Neuronal stem cell (in vitro differentiated cells): Measurements from ENCODE around the gene KPNA3.

Source experiments
- DNase-seq: peaks from one replicate; pipeline ENCODE4 v3.0.0-alpha.2; 2013; ENCODE audit warnings: low spot score
- H2AFZ ChIP-seq: one replicate; pipeline ENCODE4 v1.6.1; 2013; ENCODE audit warnings: mild to moderate bottlenecking, low read length, inconsistent platforms
- H2AK5ac ChIP-seq: 2 replicates; pipeline ENCODE4 v1.6.1; 2013; ENCODE audit warnings: low read depth, mild to moderate bottlenecking, inconsistent platforms, low read length, moderate library complexity, mixed read lengths
- H2BK120ac ChIP-seq: 2 replicates; pipeline ENCODE4 v1.6.1; 2013; ENCODE audit warnings: low read depth, mild to moderate bottlenecking, inconsistent platforms, low read length, moderate library complexity, mixed read lengths
- H2BK12ac ChIP-seq: one replicate; pipeline ENCODE4 v1.6.1; 2013; ENCODE audit warnings: low read length, inconsistent platforms
- H2BK15ac ChIP-seq: 2 replicates; pipeline ENCODE4 v1.6.1; 2013; ENCODE audit warnings: mild to moderate bottlenecking, low read length, inconsistent platforms, mixed read lengths
- H2BK5ac ChIP-seq: one replicate; pipeline ENCODE4 v1.6.1; 2013; ENCODE audit warnings: inconsistent platforms, mild to moderate bottlenecking, low read length, moderate library complexity
- H3K14ac ChIP-seq: one replicate; pipeline ENCODE4 v1.6.1; 2013; ENCODE audit warnings: low read length, inconsistent platforms
- H3K18ac ChIP-seq: 2 replicates; pipeline ENCODE4 v1.6.1; 2013; ENCODE audit warnings: low read length, inconsistent platforms
- H3K23ac ChIP-seq: 2 replicates; pipeline ENCODE4 v1.6.1; 2013; ENCODE audit warnings: low read depth, mild to moderate bottlenecking, mixed read lengths, low read length, inconsistent platforms; ENCODE audit not compliant: poor library complexity
- H3K27ac ChIP-seq: replicated peaks from 3 replicates; pipeline ENCODE4 v1.5.1; 2013; ENCODE audit warnings: low read length, inconsistent platforms
- H3K27me3 ChIP-seq, 3 experiments: 2 replicates each; pipeline ENCODE4 v1.6.1; 2013; ENCODE audit warnings: low read length in 3 of 3, mild to moderate bottlenecking in 2 of 3, inconsistent platforms in 1 of 3, low read depth in 1 of 3, mixed read lengths in 1 of 3, moderate library complexity in 1 of 3; ENCODE audit not compliant: control insufficient read depth in 3 of 3, insufficient read depth in 3 of 3
- H3K36me3 ChIP-seq, 2 donors: replicated peaks in 1 of 2; 2 replicates each; pipeline ENCODE4 v1.6.1; 2013; ENCODE audit warnings: low read length in 2 of 2; ENCODE audit not compliant: control insufficient read depth in 2 of 2, insufficient read depth in 2 of 2
- H3K4ac ChIP-seq: 2 replicates; pipeline ENCODE4 v1.6.1; 2013; ENCODE audit warnings: inconsistent platforms, mild to moderate bottlenecking, low read length, moderate library complexity
- H3K4me1 ChIP-seq, 2 donors: 1 replicate in 1 of 2; 2 replicates in 1 of 2; pipeline ENCODE4 v1.6.1; 2013; ENCODE audit warnings: low read length in 2 of 2, low read depth in 1 of 2; ENCODE audit not compliant: control insufficient read depth in 2 of 2, insufficient read depth in 1 of 2
- H3K4me2 ChIP-seq: one replicate; pipeline ENCODE4 v1.6.1; 2013; ENCODE audit warnings: mild to moderate bottlenecking, low read length, inconsistent platforms; ENCODE audit not compliant: insufficient read depth, poor library complexity, severe bottlenecking
- H3K4me3 ChIP-seq, 2 donors: 2 replicates each; pipeline ENCODE4 v1.5.1; 2013; ENCODE audit warnings: low read length in 2 of 2, mild to moderate bottlenecking in 2 of 2, inconsistent platforms in 1 of 2, moderate library complexity in 1 of 2
- H3K79me1 ChIP-seq: one replicate; pipeline ENCODE4 v1.6.1; 2013; ENCODE audit warnings: low read depth, mild to moderate bottlenecking, inconsistent platforms, low read length, moderate library complexity
- H3K9ac ChIP-seq: one replicate; pipeline ENCODE4 v1.6.1; 2013; ENCODE audit warnings: mild to moderate bottlenecking, low read depth, low read length, inconsistent platforms; ENCODE audit not compliant: poor library complexity
- H3K9me3 ChIP-seq, 2 donors: replicated peaks in 1 of 2; 2 replicates each; pipeline versions ENCODE3 to v1.6.1; 2013; ENCODE audit warnings: low read length in 2 of 2, mild to moderate bottlenecking in 2 of 2, inconsistent platforms in 1 of 2, low read depth in 1 of 2, mixed read lengths in 1 of 2, moderate library complexity in 1 of 2; ENCODE audit not compliant: control insufficient read depth in 2 of 2, insufficient read depth in 1 of 2
- H4K8ac ChIP-seq: one replicate; pipeline ENCODE4 v1.6.1; 2013; ENCODE audit warnings: low read depth, mild to moderate bottlenecking, inconsistent platforms, low read length, moderate library complexity
- H4K91ac ChIP-seq: one replicate; pipeline ENCODE4 v1.6.1; 2013; ENCODE audit warnings: low read length, low read depth, mild to moderate bottlenecking, inconsistent platforms; ENCODE audit not compliant: poor library complexity
- WGBS, 2 donors: extraction: QIAGEN DNeasy Blood & Tissue Kit; methylation state at CpG; one replicate each; pipeline ENCODE4 v1.1.7; 2013; ENCODE audit warnings: missing lambda C conversion rate in 2 of 2, mixed read lengths in 1 of 2; ENCODE audit not compliant: insufficient read length in 2 of 2, insufficient replicate concordance in 1 of 2; ENCODE audit errors: extremely low coverage in 2 of 2; 5-methylcytosine and 5-hydroxymethylcytosine counted together

The KPNA3 gene

DNA sequence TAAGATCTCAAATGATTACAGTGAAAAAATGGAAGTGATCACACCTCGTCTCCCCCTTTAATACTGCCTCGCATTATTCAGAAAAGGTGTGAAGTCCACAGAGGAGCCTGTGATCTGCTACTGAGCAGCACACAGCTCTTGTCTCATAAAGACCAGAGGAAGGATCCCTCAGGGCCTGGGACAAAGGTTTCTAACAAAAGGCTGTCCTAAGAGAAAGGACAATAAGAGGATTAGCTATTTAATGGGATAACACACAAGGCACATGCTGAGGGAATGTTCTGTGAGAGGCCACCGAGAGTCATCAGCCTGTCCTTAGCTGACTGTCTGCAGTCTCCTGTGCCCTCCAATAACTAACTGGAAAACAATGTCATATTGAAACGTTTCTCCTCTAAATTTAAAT is 127.9 kb downstream of the KPNA3 start:
- no peak overlapping the region for H3K18ac ChIP-seq
- H3K9me3 ChIP-seq: peaks cover 0 to 2% of the 10 kb centered on the region in 2 donors
- H4K8ac ChIP-seq: no peak overlapping the region
- H2BK15ac ChIP-seq: no peak overlapping the region
- H3K4me1 ChIP-seq: peaks cover 2 to 3% of the 10 kb centered on the region in 2 donors
- peaks cover 0 to 5% (median 0%) of the 10 kb centered on the region in 3 experiments for H3K27me3 ChIP-seq
- H3K14ac ChIP-seq: no peak overlapping the region
- no peak overlapping the region for H2AK5ac ChIP-seq
- H3K79me1 ChIP-seq: peaks cover 2% of the 10 kb centered on the region
- no peak overlapping the region for H3K4ac ChIP-seq
- H3K23ac ChIP-seq: no peak overlapping the region
- H2BK12ac ChIP-seq: no peak overlapping the region
- H2AFZ ChIP-seq: no peak overlapping the region
- DNase-seq: peak; percentile 63
- no CpG with 5 or more reads among the region's 4 CpGs for WGBS, 2 donors
- H3K4me3 ChIP-seq: no peak overlapping the region
- no peak overlapping the region for H2BK120ac ChIP-seq
- H3K9ac ChIP-seq: no peak overlapping the region
- H3K36me3 ChIP-seq: peaks cover 13 to 70% of the 10 kb centered on the region in 2 donors
- no peak overlapping the region for H2BK5ac ChIP-seq
- H3K27ac ChIP-seq: no peak overlapping the region
- no peak overlapping the region for H3K4me2 ChIP-seq
- no peak overlapping the region for H4K91ac ChIP-seq

DNA sequence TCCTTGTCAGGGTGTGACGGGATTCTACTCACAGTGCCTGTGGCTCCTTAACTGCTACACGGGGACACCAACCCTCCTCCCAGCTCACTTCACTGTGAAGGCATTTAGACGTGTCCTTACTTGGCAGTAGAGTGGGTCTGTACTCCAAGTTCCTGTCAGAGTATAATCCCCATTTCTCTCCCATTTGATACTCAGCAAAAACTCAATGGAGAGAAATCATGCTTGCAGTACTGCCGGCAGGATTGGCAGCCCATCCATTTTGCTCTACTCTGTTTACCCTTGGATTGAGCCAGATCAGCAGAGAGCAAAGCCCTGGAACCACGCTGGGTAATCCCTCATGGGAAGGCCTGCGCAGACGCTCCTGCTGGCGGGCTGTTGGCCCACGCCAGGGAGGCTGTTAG is 135.2 kb downstream of the KPNA3 start:
- no peak overlapping the region for H2AK5ac ChIP-seq
- H3K4me1 ChIP-seq: peaks cover 0 to 6% of the 10 kb centered on the region in 2 donors
- no peak overlapping the region for H4K91ac ChIP-seq
- no peak overlapping the region for H3K14ac ChIP-seq
- H2BK120ac ChIP-seq: no peak overlapping the region
- no peaks in the 10 kb centered on the region for H3K79me1 ChIP-seq
- no peak overlapping the region for H2BK12ac ChIP-seq
- H3K4ac ChIP-seq: no peak overlapping the region
- no peak overlapping the region for H3K4me3 ChIP-seq
- no peak overlapping the region for H2AFZ ChIP-seq
- H3K9ac ChIP-seq: no peak overlapping the region
- no peak overlapping the region for H3K4me2 ChIP-seq
- no peak overlapping the region for H3K27ac ChIP-seq
- H3K9me3 ChIP-seq: no peaks in the 10 kb centered on the region
- no peak overlapping the region for H3K18ac ChIP-seq
- no peak for DNase-seq
- no peak overlapping the region for H3K23ac ChIP-seq
- H3K36me3 ChIP-seq: peaks cover 4 to 46% of the 10 kb centered on the region in 2 donors
- H2BK15ac ChIP-seq: no peak overlapping the region
- H3K27me3 ChIP-seq: no peaks in the 10 kb centered on the region
- WGBS, 2 donors: no CpG with 5 or more reads among the region's 9 CpGs
- H4K8ac ChIP-seq: no peak overlapping the region
- H2BK5ac ChIP-seq: no peak overlapping the region

DNA sequence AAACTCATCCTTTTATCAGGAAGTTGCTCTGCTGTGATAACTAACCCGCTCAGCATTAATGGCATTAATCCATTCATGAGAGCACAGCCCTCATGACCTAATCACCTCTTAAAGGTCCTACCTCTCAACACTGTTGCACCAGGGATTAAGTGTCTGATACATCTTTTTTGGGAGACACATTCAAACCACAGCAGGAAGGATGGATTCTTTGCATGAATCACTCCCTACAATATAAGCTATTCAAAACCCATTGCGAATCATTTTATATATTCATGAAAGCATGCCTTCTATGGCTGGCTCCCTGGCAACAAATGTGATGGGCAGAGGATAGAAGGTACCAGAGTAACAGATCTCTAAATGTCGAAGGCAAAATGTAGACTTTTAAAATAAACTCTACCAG is 136.6 kb downstream of the KPNA3 start:
- Histone ChIP-seq H3K79me1 (no peaks in the 10 kb centered on the region), H2BK12ac (no peak overlapping the region), H3K27me3 (no peaks in the 10 kb centered on the region), H3K4me1 (peaks cover 0 to 6% of the 10 kb centered on the region in 2 donors), H3K9me3 (no peaks in the 10 kb centered on the region), H3K27ac (no peak overlapping the region), H3K23ac (no peak overlapping the region), H3K9ac (no peak overlapping the region), H4K8ac (no peak overlapping the region), H3K4ac (no peak overlapping the region), H3K36me3 (peaks cover 4 to 32% of the 10 kb centered on the region in 2 donors), H3K4me2 (no peak overlapping the region), H2AFZ (no peak overlapping the region), H2BK120ac (no peak overlapping the region), H2BK15ac (no peak overlapping the region), H3K14ac (no peak overlapping the region), H2BK5ac (no peak overlapping the region), H4K91ac (no peak overlapping the region), H3K18ac (no peak overlapping the region), H2AK5ac (no peak overlapping the region), H3K4me3 (no peak overlapping the region)
- DNase-seq: no peak
- no CpG with 5 or more reads among the region's 3 CpGs for WGBS, 2 donors

DNA sequence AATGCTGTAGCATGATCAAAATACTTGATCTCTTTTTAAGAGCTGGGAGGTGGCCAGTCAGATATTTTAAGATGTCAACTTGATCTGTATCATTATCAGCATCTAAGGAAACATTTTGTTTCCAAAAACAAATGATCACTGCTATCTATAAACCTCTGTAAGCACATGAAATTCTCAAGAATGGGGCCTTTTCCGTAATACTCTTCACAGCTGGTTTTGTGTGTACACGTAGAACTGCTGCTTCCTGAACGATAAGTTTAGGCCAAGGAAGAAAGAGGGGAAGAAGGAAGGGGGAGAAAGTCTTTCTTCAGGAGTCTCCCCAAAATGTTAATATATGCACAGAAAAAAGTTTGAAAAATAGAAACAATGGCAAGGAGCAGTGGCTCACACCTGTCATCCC is 138.5 kb downstream of the KPNA3 start:
- WGBS, 2 donors: no CpG with 5 or more reads among the region's 3 CpGs

More for the DNA sequence above, 138.5 kb downstream of the KPNA3 start:
- no peaks in the 10 kb centered on the region for H3K79me1 ChIP-seq
- H2AFZ ChIP-seq: no peak overlapping the region
- no peak overlapping the region for H3K27ac ChIP-seq
- H3K4me3 ChIP-seq: no peak overlapping the region
- H4K8ac ChIP-seq: no peak overlapping the region
- DNase-seq: no peak
- no peak overlapping the region for H4K91ac ChIP-seq
- no peak overlapping the region for H2BK5ac ChIP-seq
- no peak overlapping the region for H3K23ac ChIP-seq
- H2AK5ac ChIP-seq: no peak overlapping the region
- no peak overlapping the region for H3K9ac ChIP-seq
- peaks cover 0 to 6% of the 10 kb centered on the region in 2 donors for H3K4me1 ChIP-seq
- peaks cover 4 to 14% of the 10 kb centered on the region in 2 donors for H3K36me3 ChIP-seq
- H3K4ac ChIP-seq: no peak overlapping the region
- H2BK12ac ChIP-seq: no peak overlapping the region
- no peak overlapping the region for H3K4me2 ChIP-seq
- H2BK120ac ChIP-seq: no peak overlapping the region
- no peaks in the 10 kb centered on the region for H3K27me3 ChIP-seq
- H3K14ac ChIP-seq: no peak overlapping the region
- H3K18ac ChIP-seq: no peak overlapping the region
- H2BK15ac ChIP-seq: no peak overlapping the region
- H3K9me3 ChIP-seq: no peaks in the 10 kb centered on the region
